ENCODE data around the gene SORCS3.

SORCS3 gene

GRCh38 chr10:105266966-105267539, 626.0 kb downstream of the SORCS3 start:
- DNase-seq (ENCODE audit: low read depth): no peak

- no peak for DNase-seq (ENCODE audit: low read depth)
These were observed 627.9 kb downstream of the SORCS3 start for GRCh38 chr10:105268961-105269360.

GRCh38 chr10:105269689-105270088, 628.6 kb downstream of the SORCS3 start:
- DNase-seq (ENCODE audit: low read depth): no peak

GRCh38 chr10:105274556-105275070, 633.5 kb downstream of the SORCS3 start:
- DNase-seq (ENCODE audit: low read depth): no peak

- DNase-seq (ENCODE audit: low read depth): no peak
These were observed 637.3 kb downstream of the SORCS3 start for GRCh38 chr10:105278439-105278838.

- no peak for DNase-seq (ENCODE audit: low read depth)
These were observed 638.0 kb downstream of the SORCS3 start for GRCh38 chr10:105279101-105279500.

GRCh38 chr10:105280895-105281294, 639.8 kb downstream of the SORCS3 start:
- no peak for DNase-seq (ENCODE audit: low read depth)

GRCh38 chr10:105284476-105285215, 643.6 kb downstream of the SORCS3 start:
- DNase-seq (ENCODE audit: low read depth): no peak

GRCh38 chr10:105288026-105288425, 646.9 kb downstream of the SORCS3 start:
- no peak for DNase-seq (ENCODE audit: low read depth)

GRCh38 chr10:105288613-105289012, 647.5 kb downstream of the SORCS3 start:
- DNase-seq (ENCODE audit: low read depth): no peak

GRCh38 chr10:105291571-105291970, 650.5 kb downstream of the SORCS3 start:
- no peak for DNase-seq (ENCODE audit: low read depth)

- DNase-seq (ENCODE audit: low read depth): no peak
These were observed 651.1 kb downstream of the SORCS3 start for GRCh38 chr10:105292236-105292635.

All from stimulated activated CD8-positive, alpha-beta memory T cell treated with anti-CD3 and anti-CD28 coated beads, Interleukin-15, amount 100 ng/mL, for 1 hour (primary cell).